HepG2 (cell line): ENCODE data around the gene ATP11A.

Source experiments
- EZH2 ChIP-seq: conservative IDR thresholded peaks from 2 replicates; pipeline ENCODE4 v1.6.1; 2012; ENCODE audit warnings: mild to moderate bottlenecking, low read depth, low read length, moderate library complexity
- HOXD1 ChIP-seq: sonication (generic); formaldehyde crosslinking; IDR thresholded peaks from 2 replicates; pipeline ENCODE4 v1.5.0; 2020; ENCODE audit warnings: missing genetic modification reagents
- THYN1 ChIP-seq: sonication (generic); formaldehyde crosslinking; IDR thresholded peaks from 2 replicates; pipeline ENCODE4 v1.8.1; 2023; ENCODE audit warnings: low read depth, mild to moderate bottlenecking, moderate library complexity, missing genetic modification reagents, borderline replicate concordance
- TF ChIP-seq, protein P1 (sequence below): IDR thresholded peaks from 2 replicates; pipeline ENCODE4 v1.6.1; 2016; ENCODE audit warnings: missing genetic modification reagents, missing compliant biosample characterization

DNA sequence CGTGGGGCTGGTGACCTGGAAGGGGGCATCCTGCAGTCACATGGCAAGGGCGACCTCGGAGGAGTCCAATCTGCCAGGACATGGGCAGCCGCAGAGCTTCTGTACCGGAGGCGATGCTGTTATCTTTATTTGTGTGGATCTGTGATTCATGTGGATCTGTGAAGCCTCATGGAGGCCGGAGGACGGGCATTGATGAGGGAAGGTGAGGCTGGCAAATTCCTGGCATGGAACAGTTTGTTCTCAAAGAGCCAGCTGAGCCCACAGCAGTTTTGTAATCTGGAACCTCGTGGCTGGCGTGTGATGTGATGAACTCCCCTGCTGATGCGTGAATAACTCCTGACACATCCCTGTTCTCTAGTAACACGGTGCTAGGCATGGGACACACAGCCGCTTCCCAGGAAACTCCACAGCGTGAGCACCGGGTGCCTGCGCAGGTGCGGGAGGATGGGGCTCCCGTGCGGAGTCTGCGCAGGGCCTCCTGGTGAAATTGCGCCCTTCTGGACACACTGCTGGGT is 40.4 kb downstream of the ATP11A start:
- no peak for TF ChIP-seq HOXD1 (CRISPR knock-in tag)
- TF ChIP-seq EZH2 = no peak
- no peak for TF ChIP-seq THYN1 (CRISPR knock-in tag)
- TF ChIP-seq, protein P1, sequence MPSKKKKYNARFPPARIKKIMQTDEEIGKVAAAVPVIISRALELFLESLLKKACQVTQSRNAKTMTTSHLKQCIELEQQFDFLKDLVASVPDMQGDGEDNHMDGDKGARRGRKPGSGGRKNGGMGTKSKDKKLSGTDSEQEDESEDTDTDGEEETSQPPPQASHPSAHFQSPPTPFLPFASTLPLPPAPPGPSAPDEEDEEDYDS (CRISPR knock-in tag) = no peak
